GM12864 (cell line): ENCODE results near the gene CYP3A4.

ENCODE experiments used
- DNase-seq: peaks from one replicate; pipeline ENCODE4 v3.0.0-alpha.2; 2011; ENCODE audit warnings: low read depth
- H3K4me3 ChIP-seq: 2 replicates; pipeline ENCODE4 v1.5.1; 2011; ENCODE audit warnings: mild to moderate bottlenecking, low read depth, low read length, control low read depth
- TF ChIP-seq, protein P1 (sequence below): IDR thresholded peaks from 2 replicates; pipeline ENCODE4 v1.5.1; 2011; ENCODE audit warnings: low read depth, mild to moderate bottlenecking, moderate library complexity, low read length, control low read depth, inconsistent platforms; ENCODE audit errors: missing control alignments

The CYP3A4 gene

DNA sequence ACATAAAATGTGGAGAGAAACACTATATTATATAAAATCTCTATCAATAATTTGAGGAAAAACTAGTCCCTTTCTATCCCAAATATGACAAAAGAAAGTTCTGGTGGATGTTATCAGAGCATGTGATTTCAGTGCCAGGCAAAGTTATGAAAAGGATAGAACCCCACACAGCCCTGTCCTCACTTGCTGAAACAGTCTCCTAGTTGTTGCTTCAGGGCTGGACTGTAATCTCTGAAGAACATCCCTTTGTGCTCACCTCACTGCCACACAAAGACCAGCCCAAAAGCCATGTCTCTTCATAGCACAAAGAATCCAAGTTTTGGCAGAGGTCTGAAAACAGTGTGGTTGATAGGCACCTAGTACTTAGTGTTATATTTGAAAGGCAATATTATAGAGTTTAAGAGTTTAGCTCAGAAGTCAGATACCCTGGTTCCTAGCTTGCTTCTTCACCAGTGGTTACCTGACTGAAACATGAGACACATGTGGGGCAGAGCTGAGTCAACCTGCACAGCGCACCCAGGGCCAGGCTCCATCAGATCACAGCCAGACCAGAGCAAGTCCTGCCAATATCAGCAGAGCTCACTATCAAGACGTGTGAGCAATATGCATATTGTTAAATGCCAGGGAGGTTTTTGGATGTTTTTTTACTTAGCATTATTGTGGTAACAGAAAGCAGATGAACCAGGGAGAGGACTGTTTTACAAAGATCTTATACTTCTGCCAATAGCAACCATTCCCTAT is 74.0 kb downstream of the CYP3A4 start:
- no peak for DNase-seq
- H3K4me3 ChIP-seq, result no peak overlapping the region
- TF ChIP-seq, protein P1, sequence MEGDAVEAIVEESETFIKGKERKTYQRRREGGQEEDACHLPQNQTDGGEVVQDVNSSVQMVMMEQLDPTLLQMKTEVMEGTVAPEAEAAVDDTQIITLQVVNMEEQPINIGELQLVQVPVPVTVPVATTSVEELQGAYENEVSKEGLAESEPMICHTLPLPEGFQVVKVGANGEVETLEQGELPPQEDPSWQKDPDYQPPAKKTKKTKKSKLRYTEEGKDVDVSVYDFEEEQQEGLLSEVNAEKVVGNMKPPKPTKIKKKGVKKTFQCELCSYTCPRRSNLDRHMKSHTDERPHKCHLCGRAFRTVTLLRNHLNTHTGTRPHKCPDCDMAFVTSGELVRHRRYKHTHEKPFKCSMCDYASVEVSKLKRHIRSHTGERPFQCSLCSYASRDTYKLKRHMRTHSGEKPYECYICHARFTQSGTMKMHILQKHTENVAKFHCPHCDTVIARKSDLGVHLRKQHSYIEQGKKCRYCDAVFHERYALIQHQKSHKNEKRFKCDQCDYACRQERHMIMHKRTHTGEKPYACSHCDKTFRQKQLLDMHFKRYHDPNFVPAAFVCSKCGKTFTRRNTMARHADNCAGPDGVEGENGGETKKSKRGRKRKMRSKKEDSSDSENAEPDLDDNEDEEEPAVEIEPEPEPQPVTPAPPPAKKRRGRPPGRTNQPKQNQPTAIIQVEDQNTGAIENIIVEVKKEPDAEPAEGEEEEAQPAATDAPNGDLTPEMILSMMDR, result no peak

DNA sequence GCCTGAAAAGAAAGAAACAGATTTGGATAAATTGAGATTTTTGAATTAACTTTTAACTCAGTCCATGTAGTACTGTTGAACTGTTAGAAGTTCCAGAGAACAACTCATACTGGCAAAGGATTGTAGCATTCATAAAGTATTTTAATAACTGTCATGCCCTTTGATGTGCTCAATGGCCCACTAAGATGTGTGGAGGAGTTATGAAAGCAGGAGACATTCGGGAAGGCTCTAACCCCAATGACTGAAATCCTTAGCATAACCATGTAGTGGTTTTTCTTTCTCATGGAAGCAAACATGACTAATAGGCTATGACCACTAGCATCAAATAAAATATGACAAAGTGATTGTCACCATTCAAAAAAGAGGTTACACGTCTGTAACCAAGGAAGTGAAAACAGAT is 74.7 kb downstream of the CYP3A4 start:
- no peak overlapping the region for H3K4me3 ChIP-seq
- DNase-seq, result no peak
- TF ChIP-seq, protein P1, result no peak

DNA sequence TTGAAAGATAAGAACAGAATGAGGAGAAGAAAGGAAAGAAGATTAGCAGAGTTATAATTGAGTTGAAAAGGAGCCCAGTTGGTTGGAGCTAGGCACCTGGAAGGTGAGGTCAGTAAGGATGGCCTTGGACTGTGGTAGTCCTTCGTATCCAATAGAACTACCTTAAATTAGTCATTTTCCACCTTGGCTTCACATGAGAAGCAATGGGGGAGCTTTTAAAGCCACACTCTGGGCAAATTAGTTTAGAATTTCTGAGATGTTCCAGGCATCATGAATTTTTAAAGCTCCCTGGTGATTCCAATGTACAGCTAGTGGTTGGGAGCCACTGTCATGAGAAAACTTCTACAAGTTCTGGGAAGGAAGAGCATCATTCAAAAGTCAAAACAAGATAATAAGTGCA is 76.9 kb downstream of the CYP3A4 start:
- DNase-seq, result no peak
- no peak overlapping the region for H3K4me3 ChIP-seq
- TF ChIP-seq, protein P1, result no peak
